ENCODE results near the gene SOBP.

SOBP gene

DNA sequence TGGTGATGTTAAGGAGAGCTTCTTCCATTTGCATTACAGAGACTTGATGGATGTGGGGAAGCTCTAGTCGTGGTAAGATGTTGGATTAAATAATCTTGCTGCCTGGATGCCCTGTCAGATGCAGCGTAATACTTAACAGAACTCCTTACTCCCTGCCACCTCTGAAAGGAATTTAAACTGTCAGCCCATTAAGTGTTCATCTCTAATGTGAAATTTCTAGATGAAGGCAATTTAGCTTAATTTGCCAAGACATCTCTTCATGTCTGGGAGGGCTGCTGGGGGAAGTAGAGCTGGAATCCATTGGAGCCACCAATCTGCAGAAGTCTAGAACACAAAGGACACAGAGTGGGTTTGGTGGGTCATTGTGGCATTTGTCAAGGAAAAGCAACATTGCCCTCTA, 64.4 kb downstream of the SOBP start:
- POLR2A ChIA-PET, result no interaction called here
- H3K27ac ChIP-seq (ENCODE audit: extremely low read depth, low read depth, low read length), result no peak overlapping the region
- CTCF ChIA-PET, result interaction anchor here (0.6 kb wide), 1 partner anchor 424 kb away, joined by 3 read pairs; no protein-coding TSS in a partner anchor
- H3K4me1 ChIP-seq (ENCODE audit: control insufficient read depth, insufficient read depth, low read length), result no peaks in the 10 kb centered on the region
- H3K4me3 ChIP-seq (ENCODE audit: low read depth, low read length), result no peak overlapping the region
- TF ChIP-seq, protein P1, sequence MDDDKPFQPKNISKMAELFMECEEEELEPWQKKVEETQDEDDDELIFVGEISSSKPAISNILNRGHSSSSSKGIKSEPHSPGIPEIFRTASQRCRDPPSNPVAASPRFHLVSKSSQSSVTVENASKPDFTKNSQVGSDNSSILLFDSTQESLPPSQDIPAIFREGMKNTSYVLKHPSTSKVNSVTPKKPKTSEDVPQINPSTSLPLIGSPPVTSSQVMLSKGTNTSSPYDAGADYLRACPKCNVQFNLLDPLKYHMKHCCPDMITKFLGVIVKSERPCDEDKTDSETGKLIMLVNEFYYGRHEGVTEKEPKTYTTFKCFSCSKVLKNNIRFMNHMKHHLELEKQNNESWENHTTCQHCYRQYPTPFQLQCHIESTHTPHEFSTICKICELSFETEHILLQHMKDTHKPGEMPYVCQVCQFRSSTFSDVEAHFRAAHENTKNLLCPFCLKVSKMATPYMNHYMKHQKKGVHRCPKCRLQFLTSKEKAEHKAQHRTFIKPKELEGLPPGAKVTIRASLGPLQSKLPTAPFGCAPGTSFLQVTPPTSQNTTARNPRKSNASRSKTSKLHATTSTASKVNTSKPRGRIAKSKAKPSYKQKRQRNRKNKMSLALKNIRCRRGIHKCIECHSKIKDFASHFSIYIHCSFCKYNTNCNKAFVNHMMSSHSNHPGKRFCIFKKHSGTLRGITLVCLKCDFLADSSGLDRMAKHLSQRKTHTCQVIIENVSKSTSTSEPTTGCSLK (tag by site-specific recombination; IDR thresholded peaks at IDR 0.05), result no peak
- TF ChIP-seq, protein P2, sequence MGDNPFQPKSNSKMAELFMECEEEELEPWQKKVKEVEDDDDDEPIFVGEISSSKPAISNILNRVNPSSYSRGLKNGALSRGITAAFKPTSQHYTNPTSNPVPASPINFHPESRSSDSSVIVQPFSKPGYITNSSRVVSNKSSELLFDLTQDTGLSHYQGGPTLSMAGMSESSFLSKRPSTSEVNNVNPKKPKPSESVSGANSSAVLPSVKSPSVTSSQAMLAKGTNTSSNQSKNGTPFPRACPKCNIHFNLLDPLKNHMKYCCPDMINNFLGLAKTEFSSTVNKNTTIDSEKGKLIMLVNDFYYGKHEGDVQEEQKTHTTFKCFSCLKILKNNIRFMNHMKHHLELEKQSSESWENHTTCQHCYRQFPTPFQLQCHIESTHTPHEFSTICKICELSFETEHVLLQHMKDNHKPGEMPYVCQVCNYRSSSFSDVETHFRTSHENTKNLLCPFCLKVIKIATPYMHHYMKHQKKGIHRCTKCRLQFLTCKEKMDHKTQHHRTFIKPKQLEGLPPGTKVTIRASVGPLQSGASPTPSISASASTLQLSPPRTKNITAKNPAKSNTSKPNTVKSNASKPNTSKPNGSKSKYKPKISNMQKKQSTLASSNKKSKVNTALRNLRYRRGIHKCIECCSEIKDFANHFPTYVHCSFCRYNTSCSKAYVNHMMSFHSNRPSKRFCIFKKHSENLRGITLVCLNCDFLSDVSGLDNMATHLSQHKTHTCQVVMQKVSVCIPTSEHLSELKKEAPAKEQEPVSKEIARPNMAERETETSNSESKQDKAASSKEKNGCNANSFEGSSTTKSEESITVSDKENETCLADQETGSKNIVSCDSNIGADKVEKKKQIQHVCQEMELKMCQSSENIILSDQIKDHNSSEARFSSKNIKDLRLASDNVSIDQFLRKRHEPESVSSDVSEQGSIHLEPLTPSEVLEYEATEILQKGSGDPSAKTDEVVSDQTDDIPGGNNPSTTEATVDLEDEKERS (tag by site-specific recombination; IDR thresholded peaks at IDR 0.05), result no peak
- H3K36me3 ChIP-seq (ENCODE audit: control insufficient read depth in 2 of 2, insufficient read depth in 1 of 2, low read length in 2 of 2), result peaks cover 0 to 3% of the 10 kb centered on the region in 2 experiments; a peak in 2 of 3 replicates
- H3K9me3 ChIP-seq (ENCODE audit: control insufficient read depth, insufficient read depth, low read depth, low read length), result no peaks in the 10 kb centered on the region

DNA sequence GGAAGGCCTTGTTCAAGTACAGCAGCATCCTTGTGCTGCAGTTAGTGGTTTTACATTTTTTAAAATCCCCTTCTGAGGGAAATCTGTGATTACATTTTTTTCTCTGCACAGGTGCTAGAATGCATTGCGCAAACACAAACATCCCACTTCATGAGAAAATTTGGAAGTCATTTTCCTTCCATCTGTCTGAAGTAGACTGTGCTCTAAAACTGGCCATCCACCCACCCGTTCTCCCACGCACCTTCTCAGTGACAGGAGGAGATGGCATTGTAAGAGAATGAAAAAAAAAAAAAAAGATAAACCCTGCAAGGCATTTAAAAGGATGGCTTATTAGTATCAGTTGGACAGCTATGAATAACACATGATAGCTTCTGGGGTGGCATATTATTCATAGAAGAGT, 65.0 kb downstream of the SOBP start:
- H3K4me1 ChIP-seq (ENCODE audit: control insufficient read depth, insufficient read depth, low read length), result no peaks in the 10 kb centered on the region
- TF ChIP-seq ZNF10 (tag by site-specific recombination; IDR thresholded peaks at IDR 0.05), result no peak
- peak; percentile 78 for TF ChIP-seq ZFHX2 (tag by site-specific recombination; conservative IDR thresholded peaks at IDR 0.05)
- peak; percentile 66 for TF ChIP-seq EGR2 (tag by site-specific recombination; IDR thresholded peaks at IDR 0.05; ENCODE audit: low read depth)
- POLR2A ChIA-PET, result no interaction called here
- H3K9me3 ChIP-seq (ENCODE audit: control insufficient read depth, insufficient read depth, low read depth, low read length), result no peaks in the 10 kb centered on the region
- H3K27ac ChIP-seq (ENCODE audit: extremely low read depth, low read depth, low read length), result no peak overlapping the region
- peaks cover 0 to 3% of the 10 kb centered on the region in 2 experiments; a peak in 2 of 3 replicates for H3K36me3 ChIP-seq (ENCODE audit: control insufficient read depth in 2 of 2, insufficient read depth in 1 of 2, low read length in 2 of 2)
- CTCF ChIA-PET, result interaction anchor here (0.5 to 0.7 kb wide), 2 partner anchors 45 to 48 kb away, joined by 3 read pairs; no protein-coding TSS in a partner anchor
- H3K4me3 ChIP-seq (ENCODE audit: low read depth, low read length), result no peak overlapping the region

DNA sequence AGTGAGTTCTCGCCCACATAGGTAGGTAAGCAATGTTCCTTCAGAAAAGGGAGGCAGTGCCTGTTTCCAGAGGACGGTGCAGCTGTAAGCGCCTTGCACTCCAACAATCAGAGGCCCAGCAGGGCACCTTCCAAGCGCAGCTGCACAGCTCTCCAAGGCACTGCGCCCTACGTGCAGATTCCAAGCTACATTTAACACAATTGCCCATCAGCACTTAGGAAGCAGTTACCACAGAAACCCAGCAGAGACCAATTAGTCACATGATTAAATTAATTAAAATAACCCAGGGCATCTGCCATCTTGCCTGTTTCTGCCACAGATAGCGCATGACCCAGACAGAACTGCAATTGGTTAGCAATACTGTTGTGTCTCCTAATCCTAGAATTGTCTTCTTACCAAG, 65.5 kb downstream of the SOBP start:
- H3K4me1 ChIP-seq (ENCODE audit: control insufficient read depth, insufficient read depth, low read length), result no peaks in the 10 kb centered on the region
- TF ChIP-seq BCL11B (tag by site-specific recombination; IDR thresholded peaks at IDR 0.05; ENCODE audit: low read depth) (no peak), ZNF558 (tag by site-specific recombination; IDR thresholded peaks at IDR 0.05) (no peak)
- CTCF ChIA-PET, result interaction anchor here (0.7 kb wide), 1 partner anchor 44 kb away, joined by 3 read pairs; no protein-coding TSS in a partner anchor
- H3K9me3 ChIP-seq (ENCODE audit: control insufficient read depth, insufficient read depth, low read depth, low read length), result no peaks in the 10 kb centered on the region
- no peaks in the 10 kb centered on the region; a peak in 1 of 3 replicates for H3K36me3 ChIP-seq (ENCODE audit: control insufficient read depth in 2 of 2, insufficient read depth in 1 of 2, low read length in 2 of 2)
- H3K4me3 ChIP-seq (ENCODE audit: low read depth, low read length), result no peak overlapping the region
- POLR2A ChIA-PET, result no interaction called here
- no peak overlapping the region for H3K27ac ChIP-seq (ENCODE audit: extremely low read depth, low read depth, low read length)

DNA sequence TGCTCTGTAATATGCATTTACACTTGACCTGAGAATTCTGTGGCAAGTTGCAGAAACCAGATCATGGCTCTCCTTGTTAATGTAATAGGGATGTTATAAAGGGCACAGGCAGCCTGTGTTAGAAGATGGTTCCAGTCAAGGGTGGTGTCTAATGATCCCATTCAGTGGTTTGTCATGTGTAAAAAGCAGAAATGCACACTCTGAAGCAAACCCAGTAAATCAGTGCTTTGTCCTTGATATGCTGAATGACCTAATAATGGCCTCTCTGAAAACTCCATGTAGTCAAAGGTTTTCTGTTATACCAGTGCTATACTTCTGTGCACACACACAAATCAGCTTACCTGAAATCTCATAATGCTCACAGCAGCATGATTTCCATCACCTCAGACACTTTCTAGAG, 66.2 kb downstream of the SOBP start:
- no peak overlapping the region for H3K27ac ChIP-seq (ENCODE audit: extremely low read depth, low read depth, low read length)
- ChIA-PET CTCF (no interaction called here), POLR2A (no interaction called here)
- H3K9me3 ChIP-seq (ENCODE audit: control insufficient read depth, insufficient read depth, low read depth, low read length), result no peaks in the 10 kb centered on the region
- no peaks in the 10 kb centered on the region; a peak in 1 of 3 replicates for H3K36me3 ChIP-seq (ENCODE audit: control insufficient read depth in 2 of 2, insufficient read depth in 1 of 2, low read length in 2 of 2)
- no peak overlapping the region for H3K4me3 ChIP-seq (ENCODE audit: low read depth, low read length)
- no peaks in the 10 kb centered on the region for H3K4me1 ChIP-seq (ENCODE audit: control insufficient read depth, insufficient read depth, low read length)
- no peak for TF ChIP-seq SCRT2 (tag by site-specific recombination; IDR thresholded peaks at IDR 0.05)
- TF ChIP-seq, protein P3, sequence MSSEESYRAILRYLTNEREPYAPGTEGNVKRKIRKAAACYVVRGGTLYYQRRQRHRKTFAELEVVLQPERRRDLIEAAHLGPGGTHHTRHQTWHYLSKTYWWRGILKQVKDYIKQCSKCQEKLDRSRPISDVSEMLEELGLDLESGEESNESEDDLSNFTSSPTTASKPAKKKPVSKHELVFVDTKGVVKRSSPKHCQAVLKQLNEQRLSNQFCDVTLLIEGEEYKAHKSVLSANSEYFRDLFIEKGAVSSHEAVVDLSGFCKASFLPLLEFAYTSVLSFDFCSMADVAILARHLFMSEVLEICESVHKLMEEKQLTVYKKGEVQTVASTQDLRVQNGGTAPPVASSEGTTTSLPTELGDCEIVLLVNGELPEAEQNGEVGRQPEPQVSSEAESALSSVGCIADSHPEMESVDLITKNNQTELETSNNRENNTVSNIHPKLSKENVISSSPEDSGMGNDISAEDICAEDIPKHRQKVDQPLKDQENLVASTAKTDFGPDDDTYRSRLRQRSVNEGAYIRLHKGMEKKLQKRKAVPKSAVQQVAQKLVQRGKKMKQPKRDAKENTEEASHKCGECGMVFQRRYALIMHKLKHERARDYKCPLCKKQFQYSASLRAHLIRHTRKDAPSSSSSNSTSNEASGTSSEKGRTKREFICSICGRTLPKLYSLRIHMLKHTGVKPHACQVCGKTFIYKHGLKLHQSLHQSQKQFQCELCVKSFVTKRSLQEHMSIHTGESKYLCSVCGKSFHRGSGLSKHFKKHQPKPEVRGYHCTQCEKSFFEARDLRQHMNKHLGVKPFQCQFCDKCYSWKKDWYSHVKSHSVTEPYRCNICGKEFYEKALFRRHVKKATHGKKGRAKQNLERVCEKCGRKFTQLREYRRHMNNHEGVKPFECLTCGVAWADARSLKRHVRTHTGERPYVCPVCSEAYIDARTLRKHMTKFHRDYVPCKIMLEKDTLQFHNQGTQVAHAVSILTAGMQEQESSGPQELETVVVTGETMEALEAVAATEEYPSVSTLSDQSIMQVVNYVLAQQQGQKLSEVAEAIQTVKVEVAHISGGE (tag by site-specific recombination; conservative IDR thresholded peaks at IDR 0.05; ENCODE audit: low read depth), result no peak
- no peak for TF ChIP-seq OSR2 (tag by site-specific recombination; IDR thresholded peaks at IDR 0.05)
- no peak for TF ChIP-seq ZNF510 (tag by site-specific recombination; IDR thresholded peaks at IDR 0.05; ENCODE audit: insufficient replicate concordance)
- no peak for TF ChIP-seq ZEB2 (tag by site-specific recombination; IDR thresholded peaks at IDR 0.05)
- TF ChIP-seq ZNF585B (tag by site-specific recombination; IDR thresholded peaks at IDR 0.05), result no peak
- TF ChIP-seq, protein P4, sequence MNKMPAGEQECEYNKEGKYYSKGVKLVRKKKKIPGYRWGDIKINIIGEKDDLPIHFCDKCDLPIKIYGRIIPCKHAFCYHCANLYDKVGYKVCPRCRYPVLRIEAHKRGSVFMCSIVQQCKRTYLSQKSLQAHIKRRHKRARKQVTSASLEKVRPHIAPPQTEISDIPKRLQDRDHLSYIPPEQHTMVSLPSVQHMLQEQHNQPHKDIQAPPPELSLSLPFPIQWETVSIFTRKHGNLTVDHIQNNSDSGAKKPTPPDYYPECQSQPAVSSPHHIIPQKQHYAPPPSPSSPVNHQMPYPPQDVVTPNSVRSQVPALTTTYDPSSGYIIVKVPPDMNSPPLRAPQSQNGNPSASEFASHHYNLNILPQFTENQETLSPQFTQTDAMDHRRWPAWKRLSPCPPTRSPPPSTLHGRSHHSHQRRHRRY (tag by site-specific recombination; IDR thresholded peaks at IDR 0.05), result no peak
- TF ChIP-seq, protein P5, sequence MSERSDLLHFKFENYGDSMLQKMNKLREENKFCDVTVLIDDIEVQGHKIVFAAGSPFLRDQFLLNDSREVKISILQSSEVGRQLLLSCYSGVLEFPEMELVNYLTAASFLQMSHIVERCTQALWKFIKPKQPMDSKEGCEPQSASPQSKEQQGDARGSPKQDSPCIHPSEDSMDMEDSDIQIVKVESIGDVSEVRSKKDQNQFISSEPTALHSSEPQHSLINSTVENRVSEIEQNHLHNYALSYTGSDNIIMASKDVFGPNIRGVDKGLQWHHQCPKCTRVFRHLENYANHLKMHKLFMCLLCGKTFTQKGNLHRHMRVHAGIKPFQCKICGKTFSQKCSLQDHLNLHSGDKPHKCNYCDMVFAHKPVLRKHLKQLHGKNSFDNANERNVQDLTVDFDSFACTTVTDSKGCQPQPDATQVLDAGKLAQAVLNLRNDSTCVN (tag by site-specific recombination; optimal IDR thresholded peaks at IDR 0.05), result no peak
- no peak for TF ChIP-seq ZNF555 (tag by site-specific recombination; conservative IDR thresholded peaks at IDR 0.05)
- TF ChIP-seq ZNF530 (tag by site-specific recombination; IDR thresholded peaks at IDR 0.05; ENCODE audit: low read depth), result no peak

All from HEK293 (cell line).